PC-3 (cell line): ENCODE data around the gene GP1BA. TPM values are rescaled to one million over a fixed set of nuclear protein-coding genes. Genes with fewer than 3 reads are reported as not detected.

Experiments used
- ATAC-seq: fragments of 200-7000 bp; cut with Tn5 transposase; 2 replicates; pipeline ENCODE4 v1.9.1; 2020; ENCODE audit warnings: mild to moderate bottlenecking, moderate library complexity
- BruUV-seq: library from RNA; stranded (reverse); fragments of 400-500 nt; replicated peaks from 2 replicates; lab custom pipeline; 2021; lab: Mats Ljungman, UMichigan
- CTCF ChIA-PET: fragments of 300-600 bp; sonication (Branson Sonifier 250); formaldehyde crosslinking; loops from one replicate; lab custom pipeline; 2022; ENCODE audit warnings: antibody characterized with exemption; lab: Charles Lee
- POLR2A ChIA-PET: fragments of 300-600 bp; sonication (Branson Sonifier 250); formaldehyde crosslinking; loops from one replicate; lab custom pipeline; 2022; ENCODE audit warnings: antibody characterized with exemption; ENCODE audit not compliant: unreplicated experiment; lab: Charles Lee
- DNase-seq: peaks from one replicate; pipeline ENCODE4 v3.0.0-alpha.2; 2015
- H2AFZ ChIP-seq: fragments of 300-600 bp; sonication (generic); 2 replicates; pipeline ENCODE4 v1.6.0; 2016; ENCODE audit warnings: antibody characterized with exemption, low read length
- H3F3A ChIP-seq: fragments of 300-600 bp; sonication (generic); one replicate; pipeline ENCODE4 v1.6.0; 2017; ENCODE audit warnings: antibody characterized with exemption, low read length, control low read depth, mild to moderate bottlenecking; ENCODE audit not compliant: unreplicated experiment
- H3K27ac ChIP-seq: fragments of 300-600 bp; sonication (generic); 2 replicates; pipeline ENCODE4 v1.5.1; 2016; ENCODE audit warnings: mild to moderate bottlenecking, low read length
- H3K27me3 ChIP-seq: fragments of 300-600 bp; sonication (generic); 2 replicates; pipeline ENCODE4 v1.6.1; 2016; ENCODE audit warnings: low read length, mixed read lengths
- H3K36me3 ChIP-seq: fragments of 300-600 bp; sonication (generic); 2 replicates; pipeline ENCODE4 v1.6.1; 2016; ENCODE audit warnings: low read depth, mixed run types, low read length, mixed read lengths
- H3K4me1 ChIP-seq: fragments of 300-600 bp; sonication (generic); 2 replicates; pipeline ENCODE4 v1.5.1; 2016; ENCODE audit warnings: low read length; ENCODE audit not compliant: insufficient read depth
- H3K4me2 ChIP-seq: fragments of 300-600 bp; sonication (generic); 2 replicates; pipeline ENCODE4 v1.6.0; 2016; ENCODE audit warnings: low read length
- H3K4me3 ChIP-seq: fragments of 300-600 bp; sonication (generic); 2 replicates; pipeline ENCODE4 v1.5.1; 2016; ENCODE audit warnings: mild to moderate bottlenecking, low read length, mixed read lengths
- H3K79me2 ChIP-seq: fragments of 300-600 bp; sonication (generic); 2 replicates; pipeline ENCODE4 v1.6.1; 2017; ENCODE audit warnings: low read length, mixed read lengths
- H3K9ac ChIP-seq: fragments of 300-600 bp; sonication (generic); 2 replicates; pipeline ENCODE4 v1.6.0; 2016; ENCODE audit warnings: mild to moderate bottlenecking, low read length
- H3K9me2 ChIP-seq: fragments of 300-600 bp; sonication (generic); replicated peaks from 2 replicates; pipeline ENCODE4 v1.6.1; 2016; ENCODE audit warnings: mixed run types, low read length, mixed read lengths
- H3K9me3 ChIP-seq: fragments of 300-600 bp; sonication (generic); 2 replicates; pipeline ENCODE4 v1.6.1; 2016; ENCODE audit warnings: low read length, mixed read lengths
- H4K20me1 ChIP-seq: fragments of 300-600 bp; sonication (generic); 2 replicates; pipeline ENCODE4 v1.6.1; 2016; ENCODE audit warnings: low read length, mixed read lengths
- EZH2 ChIP-seq: fragments of 300-600 bp; sonication (generic); IDR thresholded peaks from one replicate; pipeline ENCODE4 v1.6.1; 2017; ENCODE audit warnings: antibody characterized with exemption, mild to moderate bottlenecking, low read length; ENCODE audit not compliant: unreplicated experiment
- EZH2phosphoT487 ChIP-seq: fragments of 300-600 bp; sonication (generic); IDR thresholded peaks from 2 replicates; pipeline ENCODE4 v1.6.1; 2018; ENCODE audit warnings: mild to moderate bottlenecking, antibody characterized with exemption, low read length, borderline replicate concordance
- intact Hi-C: fragments of 100-400 bp; cut with micrococcal nuclease; formaldehyde crosslinking; loops from 2 replicates; pipeline ENCODE4 v1.9.0; 2023
- total RNA-seq: library from RNA; depleted of rRNA; stranded (reverse); fragments of >200 nt; gene quantifications from 2 replicates; pipeline ENCODE4 v1.2.3, GENCODE V29; 2014
- TF ChIP-seq, protein P1 (sequence below): fragments of 300-600 bp; sonication (generic); conservative IDR thresholded peaks from 2 replicates; pipeline ENCODE4 v1.5.1; 2017; ENCODE audit warnings: antibody characterized with exemption, low read depth, mild to moderate bottlenecking, low read length

Gene GP1BA
- total RNA-seq, 1 experiment from 2014 or later: not detected

DNA sequence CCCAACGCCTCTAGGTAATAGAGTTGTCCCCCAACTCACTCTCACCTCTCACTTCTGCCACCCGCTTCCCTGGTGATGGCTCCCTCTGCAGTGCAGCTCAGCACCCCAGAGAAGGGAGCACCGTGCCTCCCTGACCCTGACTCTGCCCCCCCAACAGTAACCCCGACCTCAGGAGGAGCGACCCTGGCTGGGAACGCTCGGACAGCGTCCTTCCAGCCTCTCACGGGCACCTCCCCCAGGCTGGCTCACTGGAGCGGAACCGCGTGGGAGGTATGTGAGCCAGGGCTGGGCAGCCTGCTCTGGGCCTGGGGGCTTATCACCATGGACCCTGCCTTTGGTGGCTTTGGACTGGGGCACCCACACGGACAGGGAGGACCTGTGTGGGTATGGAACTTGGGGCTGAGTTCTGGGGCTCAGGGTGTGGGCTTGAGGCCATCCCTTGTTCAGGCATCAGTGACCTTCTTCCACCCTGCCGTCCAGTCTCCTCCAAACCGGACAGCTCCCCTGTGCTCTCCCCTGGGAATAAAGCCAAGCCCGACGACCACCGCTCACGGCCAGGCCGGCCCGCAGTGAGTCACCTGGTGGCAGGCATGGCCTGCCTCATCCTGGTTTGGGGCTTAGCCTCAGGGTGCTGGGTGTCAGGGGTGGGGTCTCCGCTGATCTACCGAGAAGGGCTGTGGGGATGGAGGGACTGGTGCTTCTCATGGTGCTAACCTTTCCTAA is 39.4 kb upstream of the GP1BA start:
- Histone ChIP-seq H3K79me2 (no peaks in the 10 kb centered on the region), H3K9me2 (no peaks in the 10 kb centered on the region), H3K27ac (no peak overlapping the region), H4K20me1 (no peaks in the 10 kb centered on the region), H3F3A (no peaks in the 10 kb centered on the region), H3K4me3 (no peak overlapping the region), H3K27me3 (no peaks in the 10 kb centered on the region), H3K9ac (no peak overlapping the region), H3K36me3 (peaks cover 4% of the 10 kb centered on the region; the same call in 1 of the 2 replicates), H3K4me2 (no peak overlapping the region), H3K9me3 (no peaks in the 10 kb centered on the region), H3K4me1 (no peaks in the 10 kb centered on the region), H2AFZ (no peak overlapping the region)
- POLR2A ChIA-PET: no interaction called here
- CTCF ChIA-PET: no interaction called here
- intact Hi-C loops: no loop called here
- no peak for ATAC-seq
- no peak for TF ChIP-seq EZH2phosphoT487
- TF ChIP-seq, protein P1, sequence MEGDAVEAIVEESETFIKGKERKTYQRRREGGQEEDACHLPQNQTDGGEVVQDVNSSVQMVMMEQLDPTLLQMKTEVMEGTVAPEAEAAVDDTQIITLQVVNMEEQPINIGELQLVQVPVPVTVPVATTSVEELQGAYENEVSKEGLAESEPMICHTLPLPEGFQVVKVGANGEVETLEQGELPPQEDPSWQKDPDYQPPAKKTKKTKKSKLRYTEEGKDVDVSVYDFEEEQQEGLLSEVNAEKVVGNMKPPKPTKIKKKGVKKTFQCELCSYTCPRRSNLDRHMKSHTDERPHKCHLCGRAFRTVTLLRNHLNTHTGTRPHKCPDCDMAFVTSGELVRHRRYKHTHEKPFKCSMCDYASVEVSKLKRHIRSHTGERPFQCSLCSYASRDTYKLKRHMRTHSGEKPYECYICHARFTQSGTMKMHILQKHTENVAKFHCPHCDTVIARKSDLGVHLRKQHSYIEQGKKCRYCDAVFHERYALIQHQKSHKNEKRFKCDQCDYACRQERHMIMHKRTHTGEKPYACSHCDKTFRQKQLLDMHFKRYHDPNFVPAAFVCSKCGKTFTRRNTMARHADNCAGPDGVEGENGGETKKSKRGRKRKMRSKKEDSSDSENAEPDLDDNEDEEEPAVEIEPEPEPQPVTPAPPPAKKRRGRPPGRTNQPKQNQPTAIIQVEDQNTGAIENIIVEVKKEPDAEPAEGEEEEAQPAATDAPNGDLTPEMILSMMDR: no peak
- no peak for TF ChIP-seq EZH2
- no peak for DNase-seq
- no TSS peak for BruUV-seq

DNA sequence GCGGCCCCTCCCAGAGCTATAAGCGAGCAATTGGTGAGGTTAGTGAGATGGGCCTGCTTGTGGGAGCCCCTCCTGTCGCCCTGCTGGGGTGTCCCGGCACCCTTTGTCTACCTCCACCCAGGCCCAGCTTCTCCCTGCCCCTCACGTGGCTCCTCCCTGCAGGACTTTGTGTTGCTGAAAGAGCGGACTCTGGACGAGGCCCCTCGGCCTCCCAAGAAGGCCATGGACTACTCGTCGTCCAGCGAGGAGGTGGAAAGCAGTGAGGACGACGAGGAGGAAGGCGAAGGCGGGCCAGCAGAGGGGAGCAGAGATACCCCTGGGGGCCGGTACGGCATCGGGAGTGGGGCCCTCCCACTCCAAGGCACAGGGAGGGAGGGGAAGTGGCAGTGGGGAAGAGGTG is 38.8 kb upstream of the GP1BA start:
- Histone ChIP-seq H3K4me2 (no peak overlapping the region), H3K4me1 (no peaks in the 10 kb centered on the region), H3K79me2 (no peaks in the 10 kb centered on the region), H3K4me3 (no peak overlapping the region), H3F3A (no peaks in the 10 kb centered on the region), H3K9me3 (no peaks in the 10 kb centered on the region), H3K9me2 (no peaks in the 10 kb centered on the region), H4K20me1 (no peaks in the 10 kb centered on the region), H3K27me3 (no peaks in the 10 kb centered on the region), H3K27ac (no peak overlapping the region), H2AFZ (no peak overlapping the region), H3K9ac (no peak overlapping the region), H3K36me3 (peaks cover 4% of the 10 kb centered on the region; the same call in 1 of the 2 replicates)
- ChIA-PET POLR2A (no interaction called here), CTCF (no interaction called here)
- intact Hi-C loops: no loop called here
- TF ChIP-seq, protein P1: no peak
- TF ChIP-seq EZH2phosphoT487 (no peak), EZH2 (no peak)
- BruUV-seq: no TSS peak
- DNase-seq (no peak), ATAC-seq (no peak)
